ENCODE measurements around the gene SYCE3.
"Not testable (repeated sequence)": the region's sequence is repeated elsewhere in the genome, so short reads cannot be mapped to it uniquely, and the experiment has no call there.

Gene SYCE3

GRCh38 chr22:50608996-50609395 lies 46.3 kb upstream of the SYCE3 start (continued):
- TF ChIP-seq PATZ1 (CRISPR knock-in tag; IDR thresholded peaks at IDR 0.05; ENCODE audit: borderline replicate concordance) (no peak), OSR1 (CRISPR knock-in tag; IDR thresholded peaks at IDR 0.05) (no peak), PPARA (CRISPR knock-in tag; IDR thresholded peaks at IDR 0.05; ENCODE audit: borderline replicate concordance) (no peak), ZC3H10 (CRISPR knock-in tag; IDR thresholded peaks at IDR 0.05) (no peak)

GRCh38 chr22:50608058-50608840 lies 45.5 kb upstream of the SYCE3 start:
- ATAC-seq, result not testable (repeated sequence)

- TF ChIP-seq ZFP3 (CRISPR knock-in tag; IDR thresholded peaks at IDR 0.05) (no peak), ZC3H10 (CRISPR knock-in tag; IDR thresholded peaks at IDR 0.05) (no peak), PATZ1 (CRISPR knock-in tag; IDR thresholded peaks at IDR 0.05; ENCODE audit: borderline replicate concordance) (no peak), ARNTL (CRISPR knock-in tag; IDR thresholded peaks at IDR 0.05; ENCODE audit: borderline replicate concordance, low read depth) (no peak), ZNF70 (CRISPR knock-in tag; IDR thresholded peaks at IDR 0.05) (no peak), GLIS3 (CRISPR knock-in tag; IDR thresholded peaks at IDR 0.05) (no peak), ZFP30 (CRISPR knock-in tag; IDR thresholded peaks at IDR 0.05) (no peak), PPARA (CRISPR knock-in tag; IDR thresholded peaks at IDR 0.05; ENCODE audit: borderline replicate concordance) (no peak), TCF4 (CRISPR knock-in tag; IDR thresholded peaks at IDR 0.05; ENCODE audit: borderline replicate concordance) (no peak), POU6F1 (CRISPR knock-in tag; IDR thresholded peaks at IDR 0.05; ENCODE audit: borderline replicate concordance, low read depth) (no peak), ESRRG (CRISPR knock-in tag; IDR thresholded peaks at IDR 0.05) (no peak), ZNF565 (CRISPR knock-in tag; conservative IDR thresholded peaks at IDR 0.05; ENCODE audit: low read depth) (no peak), TOX (CRISPR knock-in tag; IDR thresholded peaks at IDR 0.05; ENCODE audit: borderline replicate concordance) (no peak), RARB (CRISPR knock-in tag; IDR thresholded peaks at IDR 0.05) (no peak), ISL1 (CRISPR knock-in tag; IDR thresholded peaks at IDR 0.05) (no peak), CREB5 (CRISPR knock-in tag; IDR thresholded peaks at IDR 0.05; ENCODE audit: low read depth) (no peak), BACH2 (CRISPR knock-in tag; IDR thresholded peaks at IDR 0.05; ENCODE audit: borderline replicate concordance) (no peak), CSDC2 (CRISPR knock-in tag; IDR thresholded peaks at IDR 0.05) (no peak), OSR1 (CRISPR knock-in tag; IDR thresholded peaks at IDR 0.05) (no peak), ZNF8 (CRISPR knock-in tag; IDR thresholded peaks at IDR 0.05) (no peak)
- ATAC-seq, result no peak
Measured at GRCh38 chr22:50607659-50608020, 44.9 kb upstream of the SYCE3 start.

- ATAC-seq, result no peak
- TF ChIP-seq PATZ1 (CRISPR knock-in tag; IDR thresholded peaks at IDR 0.05; ENCODE audit: borderline replicate concordance), result no peak
- TF ChIP-seq ZNF565 (CRISPR knock-in tag; conservative IDR thresholded peaks at IDR 0.05; ENCODE audit: low read depth), result no peak
Measured at GRCh38 chr22:50606946-50607658, 44.4 kb upstream of the SYCE3 start.

All from SK-N-SH treated with all-trans-retinoic acid at 6 μM for 48 hours (cell line).